Measurements from ENCODE around the gene RNF41.
"Not testable (repeated sequence)": the region's sequence is repeated elsewhere in the genome, so short reads cannot be mapped to it uniquely, and the experiment has no call there.

Gene RNF41

GRCh38 chr12:56221757-56222530 lies at the start of gene RNF41:
RNF41 (minus strand) TSS chr12:56221922; CDS start chr12:56214047, 7,875 bp downstream.
- in situ Hi-C loops (cut with HindIII; ENCODE audit: low pct_ligation_motif_present, low pct_unique_long_range_greater_than_20kb, low sequenced_read_pairs), result no loop called here
- peak; percentile 99 for DNase-seq

GRCh38 chr12:56271031-56271430 lies 49.3 kb upstream of the RNF41 start:
- in situ Hi-C loops (cut with HindIII; ENCODE audit: low pct_ligation_motif_present, low pct_unique_long_range_greater_than_20kb, low sequenced_read_pairs), result no loop called here
- peak; percentile 48 for DNase-seq

- no peak for DNase-seq
- in situ Hi-C loops (cut with HindIII; ENCODE audit: low pct_ligation_motif_present, low pct_unique_long_range_greater_than_20kb, low sequenced_read_pairs), result no loop called here
Measured at GRCh38 chr12:56267443-56268071, 45.8 kb upstream of the RNF41 start.

GRCh38 chr12:56266693-56267442 lies 45.1 kb upstream of the RNF41 start, which contains the start of gene COQ10A:
COQ10A (plus strand) TSS chr12:56266942; CDS start chr12:56267119, 177 bp downstream.
- DNase-seq, result peak; percentile 97
- in situ Hi-C loops (cut with HindIII; ENCODE audit: low pct_ligation_motif_present, low pct_unique_long_range_greater_than_20kb, low sequenced_read_pairs), result no loop called here

GRCh38 chr12:56266068-56266692 lies 44.5 kb upstream of the RNF41 start:
- DNase-seq; in situ Hi-C loops (cut with HindIII; ENCODE audit: low pct_ligation_motif_present, low pct_unique_long_range_greater_than_20kb, low sequenced_read_pairs): not testable (repeated sequence)

GRCh38 chr12:56262955-56263354 lies 41.2 kb upstream of the RNF41 start:
- in situ Hi-C loops (cut with HindIII; ENCODE audit: low pct_ligation_motif_present, low pct_unique_long_range_greater_than_20kb, low sequenced_read_pairs); DNase-seq: not testable (repeated sequence)

GRCh38 chr12:56261503-56262232 lies 39.9 kb upstream of the RNF41 start:
- in situ Hi-C loops (cut with HindIII; ENCODE audit: low pct_ligation_motif_present, low pct_unique_long_range_greater_than_20kb, low sequenced_read_pairs), result no loop called here
- peak; percentile 96 for DNase-seq

- in situ Hi-C loops (cut with HindIII; ENCODE audit: low pct_ligation_motif_present, low pct_unique_long_range_greater_than_20kb, low sequenced_read_pairs), result no loop called here
Measured at GRCh38 chr12:56260921-56261320, 39.2 kb upstream of the RNF41 start.

GRCh38 chr12:56260380-56260779 lies 38.7 kb upstream of the RNF41 start:
- no peak for DNase-seq
- in situ Hi-C loops (cut with HindIII; ENCODE audit: low pct_ligation_motif_present, low pct_unique_long_range_greater_than_20kb, low sequenced_read_pairs), result no loop called here

More at GRCh38 chr12:56260921-56261320, 39.2 kb upstream of the RNF41 start:
- no peak for DNase-seq

GRCh38 chr12:56258820-56259183 lies 37.1 kb upstream of the RNF41 start:
- no peak for DNase-seq
- in situ Hi-C loops (cut with HindIII; ENCODE audit: low pct_ligation_motif_present, low pct_unique_long_range_greater_than_20kb, low sequenced_read_pairs), result no loop called here

- in situ Hi-C loops (cut with HindIII; ENCODE audit: low pct_ligation_motif_present, low pct_unique_long_range_greater_than_20kb, low sequenced_read_pairs), result no loop called here
- DNase-seq, result peak; percentile 85
Measured at GRCh38 chr12:56258068-56258819, 36.5 kb upstream of the RNF41 start, which contains the start of gene ANKRD52. ANKRD52 (minus strand) TSS chr12:56258384; CDS start chr12:56258269, 115 bp downstream.

GRCh38 chr12:56257491-56258067 lies 35.9 kb upstream of the RNF41 start:
- in situ Hi-C loops (cut with HindIII; ENCODE audit: low pct_ligation_motif_present, low pct_unique_long_range_greater_than_20kb, low sequenced_read_pairs), result no loop called here
- peak; percentile 67 for DNase-seq

GRCh38 chr12:56257071-56257470 lies 35.3 kb upstream of the RNF41 start:
- in situ Hi-C loops (cut with HindIII; ENCODE audit: low pct_ligation_motif_present, low pct_unique_long_range_greater_than_20kb, low sequenced_read_pairs), result no loop called here

GRCh38 chr12:56256326-56256960 lies 34.7 kb upstream of the RNF41 start:
- in situ Hi-C loops (cut with HindIII; ENCODE audit: low pct_ligation_motif_present, low pct_unique_long_range_greater_than_20kb, low sequenced_read_pairs), result no loop called here
- DNase-seq, result peak; percentile 36

More at GRCh38 chr12:56257071-56257470, 35.3 kb upstream of the RNF41 start:
- DNase-seq, result no peak

GRCh38 chr12:56255671-56256070 lies 33.9 kb upstream of the RNF41 start:
- no peak for DNase-seq
- in situ Hi-C loops (cut with HindIII; ENCODE audit: low pct_ligation_motif_present, low pct_unique_long_range_greater_than_20kb, low sequenced_read_pairs), result no loop called here

- DNase-seq, result no peak
- in situ Hi-C loops (cut with HindIII; ENCODE audit: low pct_ligation_motif_present, low pct_unique_long_range_greater_than_20kb, low sequenced_read_pairs), result no loop called here
Measured at GRCh38 chr12:56253091-56253490, 31.4 kb upstream of the RNF41 start.

GRCh38 chr12:56252649-56253048 lies 30.9 kb upstream of the RNF41 start:
- no peak for DNase-seq
- in situ Hi-C loops (cut with HindIII; ENCODE audit: low pct_ligation_motif_present, low pct_unique_long_range_greater_than_20kb, low sequenced_read_pairs), result no loop called here

Data from ACHN (cell line).